ENCODE measurements around the gene DOCK4. TPM values are rescaled to one million over a fixed set of nuclear protein-coding genes. Genes with fewer than 3 reads are reported as not detected.

DOCK4 gene
- 17.0 and 29.5 TPM in 2 replicates for total RNA-seq

DNA sequence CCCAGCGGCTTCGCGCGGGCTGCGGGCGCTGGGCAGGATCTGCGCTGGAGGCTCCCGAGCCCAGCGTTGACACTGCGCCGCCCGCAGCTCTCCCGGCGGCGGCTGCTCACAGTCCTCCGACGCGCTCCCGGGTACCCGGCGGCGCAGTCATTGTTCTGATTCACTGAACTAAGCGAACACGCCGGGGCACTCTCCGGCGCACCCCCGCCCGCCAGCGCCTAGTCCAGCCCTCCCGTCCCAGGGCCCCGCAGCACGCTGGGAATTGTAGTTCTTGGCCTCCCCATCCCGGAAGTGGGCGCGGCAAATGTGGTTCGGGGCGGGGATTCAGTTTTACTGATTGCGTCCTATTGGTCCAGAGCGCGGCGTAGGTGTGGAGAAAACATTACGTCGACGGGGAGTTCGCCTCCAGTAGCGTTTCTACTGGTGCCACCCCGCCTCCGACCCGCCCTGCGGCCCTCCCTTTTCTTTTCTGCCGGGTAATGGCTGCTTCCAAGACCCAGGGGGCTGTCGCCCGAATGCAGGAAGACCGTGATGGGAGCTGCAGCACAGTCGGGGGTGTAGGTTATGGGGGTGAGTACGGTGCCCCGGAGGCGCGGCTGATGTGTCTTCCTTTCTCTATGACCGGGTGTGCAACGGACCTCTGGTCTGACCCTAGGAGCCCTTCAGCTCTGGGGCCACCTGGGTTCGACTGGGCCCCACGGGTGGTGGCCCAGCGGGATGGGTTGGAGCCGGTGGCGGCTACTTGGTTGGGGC is at the start of gene DOCK4, which contains the start of gene ZNF277:
Gene DOCK4, minus strand, starts transcription at position 162 of the 753 bp plus-strand sequence. CDS start 261 bp downstream, outside the sequence.
Gene ZNF277, plus strand, starts transcription at position 458 of the 753 bp plus-strand sequence. Its CDS starts 22 bp downstream, at position 480.

Other genes with a start within 250 kb of the DOCK4 start
- gene ZNF277, start 296 bp upstream of the DOCK4 start, total RNA-seq: 49.5 and 50.0 TPM in 2 replicates
- 43.9 and 97.6 TPM in 2 replicates for gene IFRD1, start 244.1 kb upstream of the DOCK4 start, total RNA-seq

Data from smooth muscle cell of trachea (primary cell).